HepG2 (cell line): ENCODE measurements around the gene FIS1. TPM values are rescaled to one million over a fixed set of nuclear protein-coding genes. Genes with fewer than 3 reads are reported as not detected.

Experiments used
- ATM ChIP-seq: fragments of 450-650 bp; IDR thresholded peaks from 2 replicates; pipeline ENCODE4 v1.7.1; 2017; ENCODE audit warnings: mild to moderate bottlenecking, borderline replicate concordance
- BCLAF1 ChIP-seq: fragments of 450-650 bp; IDR thresholded peaks from 2 replicates; pipeline ENCODE4 v1.6.1; 2017; ENCODE audit warnings: mild to moderate bottlenecking
- DZIP1 ChIP-seq: sonication (generic); formaldehyde crosslinking; IDR thresholded peaks from 2 replicates; pipeline ENCODE4 v1.5.0; 2020; ENCODE audit warnings: mild to moderate bottlenecking, missing genetic modification reagents
- FOXO1 ChIP-seq: sonication (generic); formaldehyde crosslinking; IDR thresholded peaks from 2 replicates; pipeline ENCODE4 v1.4.0; 2020; ENCODE audit warnings: missing genetic modification reagents
- HMGXB3 ChIP-seq: sonication (generic); formaldehyde crosslinking; IDR thresholded peaks from 2 replicates; pipeline ENCODE4 v1.4.0; 2020; ENCODE audit warnings: missing genetic modification reagents, borderline replicate concordance
- JDP2 ChIP-seq: sonication (generic); formaldehyde crosslinking; IDR thresholded peaks from 2 replicates; pipeline ENCODE4 v1.8.1; 2022; ENCODE audit warnings: missing genetic modification reagents, borderline replicate concordance
- MAFF ChIP-seq: IDR thresholded peaks from 2 replicates; pipeline ENCODE4 v1.6.1; 2011; ENCODE audit warnings: low read depth, low read length, improper control_type of control experiment
- MXD4 ChIP-seq: IDR thresholded peaks from 2 replicates; pipeline ENCODE4 v1.6.1; 2016; ENCODE audit warnings: mild to moderate bottlenecking, missing biosample characterization, missing genetic modification reagents
- PHF21A ChIP-seq: sonication (generic); formaldehyde crosslinking; IDR thresholded peaks from 2 replicates; pipeline ENCODE4 v1.5.0; 2020; ENCODE audit warnings: mild to moderate bottlenecking, missing genetic modification reagents
- REST ChIP-seq, 2 experiments: IDR thresholded peaks; 2 replicates each; pipeline ENCODE4 v1.6.1; 2011 to 2012; ENCODE audit warnings: low read length in 2 of 2, borderline replicate concordance in 1 of 2, low read depth in 1 of 2, mild to moderate bottlenecking in 1 of 2, moderate library complexity in 1 of 2
- RXRA ChIP-seq: sonication (generic); formaldehyde crosslinking; IDR thresholded peaks from 2 replicates; pipeline ENCODE4 v1.5.1; 2020; ENCODE audit warnings: missing genetic modification reagents
- SAP130 ChIP-seq: IDR thresholded peaks from 2 replicates; pipeline ENCODE4 v1.6.1; 2016; ENCODE audit warnings: low read depth
- ZFP62 ChIP-seq: sonication (generic); formaldehyde crosslinking; IDR thresholded peaks from 2 replicates; pipeline ENCODE4 v1.4.0; 2020; ENCODE audit warnings: missing genetic modification reagents
- ZMYM2 ChIP-seq: sonication (generic); formaldehyde crosslinking; IDR thresholded peaks from 2 replicates; pipeline ENCODE4 v1.8.0; 2022; ENCODE audit warnings: mild to moderate bottlenecking, missing genetic modification reagents
- ZNF670 ChIP-seq: sonication (generic); formaldehyde crosslinking; IDR thresholded peaks from 2 replicates; pipeline ENCODE4 v1.8.0; 2022; ENCODE audit warnings: mild to moderate bottlenecking, missing genetic modification reagents, borderline replicate concordance
- polyA plus RNA-seq, 8 experiments: library from polyadenylated mRNA; depleted of rRNA in 3 of 8; stranded (reverse) in 7 of 8; unstranded in 1 of 8; fragments of >200 nt; fragmentation: Illumina TruSeq in 4 of 8; extraction: Trizol in 4 of 8; gene quantifications; 2 replicates each; pipeline versions ENCODE4 v1.2.1 to v1.2.3, GENCODE V29; 2011 to 2016; ENCODE audit warnings: low read depth in 4 of 8, missing spikeins in 1 of 8, mixed read lengths in 1 of 8; ENCODE audit not compliant: insufficient read depth in 1 of 8
- total RNA-seq, 5 experiments: library from RNA; depleted of rRNA; stranded (reverse); fragments of >200 nt; fragmentation: Illumina TruSeq; extraction: Trizol; gene quantifications; 2 replicates each; pipeline ENCODE4 v1.2.3, GENCODE V29; 2016; ENCODE audit warnings: low read depth in 1 of 5

FIS1 gene
- total and polyA plus RNA-seq, 2 of the 13 experiments (the other 11 are each of a cell fraction or from before 2014, with no cell fraction given) = 97.5 to 101 TPM

GRCh38 chr7:101200862-101201599 is 43.9 kb downstream of the FIS1 start, which contains the start of gene MOGAT3 (continued):
- no peak for TF ChIP-seq BCLAF1
- peak; percentile 95 for TF ChIP-seq RXRA
- no peak for TF ChIP-seq DZIP1 (CRISPR knock-in tag)
- TF ChIP-seq MXD4 (CRISPR knock-in tag) = no peak
- TF ChIP-seq JDP2 = no peak; the same call in 1 of the 2 replicates
- TF ChIP-seq HMGXB3 (CRISPR knock-in tag) = peak; percentile 65; the same call in 1 of the 2 replicates
- peak; percentile 93 for TF ChIP-seq SAP130
- no peak for TF ChIP-seq MAFF
- TF ChIP-seq ZFP62 = no peak
- peak; percentile 89 for TF ChIP-seq PHF21A
- TF ChIP-seq ZNF670 (CRISPR knock-in tag) = peak; percentile 89
- peak in 1 of 2 experiments; percentile 24; a peak in 1 of 4 replicates for TF ChIP-seq REST (IDR thresholded peaks at IDR 0.05; ENCODE audit: borderline replicate concordance in 1 of 2, low read depth in 1 of 2, low read length in 2 of 2)
- peak; percentile 45; the same call in 1 of the 2 replicates for TF ChIP-seq FOXO1 (CRISPR knock-in tag)
- TF ChIP-seq ATM = no peak
- TF ChIP-seq ZMYM2 = peak; percentile 38; the same call in 1 of the 2 replicates
